Stimulated activated CD8-positive, alpha-beta memory T cell treated with anti-CD3 and anti-CD28 coated beads, Interleukin-4, amount 100 ng/mL, for 1 hour (primary cell): ENCODE results near the gene SLC4A9.

Experiments
- DNase-seq, 2 donors: peaks; one replicate each; pipeline ENCODE4 v3.0.0-alpha.2; 2020; ENCODE audit warnings: low read depth in 2 of 2, low spot score in 1 of 2

The SLC4A9 gene

DNA sequence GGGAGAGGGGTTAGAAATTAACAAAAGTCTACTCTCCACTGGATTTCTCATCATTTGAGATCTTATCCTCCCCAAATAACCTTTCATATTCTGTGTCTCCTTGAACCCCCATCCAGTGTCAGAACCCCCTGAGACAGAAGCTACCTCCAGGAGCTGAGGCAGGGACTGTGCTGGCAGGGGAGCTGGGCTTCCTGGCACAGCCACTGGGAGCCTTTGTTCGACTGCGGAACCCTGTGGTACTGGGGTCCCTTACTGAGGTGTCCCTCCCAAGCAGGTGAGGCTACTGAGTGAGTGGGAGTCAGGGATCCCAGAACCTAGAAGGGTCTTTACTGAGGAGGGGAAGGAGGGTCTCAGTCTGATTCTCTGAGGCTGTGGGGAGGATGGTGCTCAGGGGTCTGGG lies 1.9 kb downstream of the SLC4A9 start:
- DNase-seq, result no peak

DNA sequence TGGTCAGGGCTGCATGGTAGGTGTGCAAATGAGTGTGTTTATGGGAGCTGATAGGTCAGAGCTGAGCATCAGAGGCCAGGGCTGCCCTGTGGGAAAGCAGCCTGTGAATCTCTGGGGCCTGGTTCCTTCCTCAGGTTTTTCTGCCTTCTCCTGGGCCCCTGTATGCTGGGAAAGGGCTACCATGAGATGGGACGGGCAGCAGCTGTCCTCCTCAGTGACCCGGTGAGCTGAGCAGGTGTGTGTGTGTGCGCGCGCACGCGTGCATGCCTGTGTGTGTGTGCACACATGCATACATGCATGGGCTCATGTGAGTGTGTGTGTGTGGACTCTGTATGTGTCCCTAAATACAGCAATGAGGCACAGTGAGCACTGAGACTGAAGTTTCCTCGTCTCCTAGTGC lies 2.3 kb downstream of the SLC4A9 start:
- DNase-seq, result no peak

DNA sequence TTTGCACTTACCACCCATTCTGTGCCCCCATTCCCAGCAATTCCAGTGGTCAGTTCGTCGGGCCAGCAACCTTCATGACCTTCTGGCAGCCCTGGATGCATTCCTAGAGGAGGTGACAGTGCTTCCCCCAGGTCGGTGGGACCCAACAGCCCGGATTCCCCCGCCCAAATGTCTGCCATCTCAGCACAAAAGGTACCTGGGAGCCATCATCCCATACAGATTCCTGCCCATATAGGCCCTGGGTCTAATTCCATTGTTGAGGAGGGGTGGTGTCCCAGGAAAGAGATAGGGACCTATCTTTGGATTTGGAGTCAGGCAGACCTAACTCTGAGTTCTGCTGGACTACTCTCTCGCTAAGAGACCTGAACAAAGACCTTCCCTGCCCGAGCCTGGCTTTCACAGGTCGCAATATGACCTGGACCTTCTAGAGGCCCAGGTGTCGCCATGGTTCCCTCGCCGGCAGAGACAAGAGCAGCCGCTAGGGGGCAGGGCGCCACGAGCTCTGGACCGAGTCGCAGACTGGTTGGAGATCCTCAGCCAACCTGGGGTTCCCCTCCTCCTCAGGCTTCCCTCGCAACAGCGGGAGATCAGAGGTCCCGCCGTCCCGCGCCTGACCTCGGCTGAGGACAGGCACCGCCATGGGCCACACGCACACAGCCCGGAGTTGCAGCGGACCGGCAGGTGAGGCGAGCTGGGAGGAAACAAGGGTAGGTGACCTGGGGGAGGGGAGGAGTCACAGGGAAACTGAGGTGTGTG lies 3.1 kb downstream of the SLC4A9 start:
- peak; percentile 65 to 72 for DNase-seq

DNA sequence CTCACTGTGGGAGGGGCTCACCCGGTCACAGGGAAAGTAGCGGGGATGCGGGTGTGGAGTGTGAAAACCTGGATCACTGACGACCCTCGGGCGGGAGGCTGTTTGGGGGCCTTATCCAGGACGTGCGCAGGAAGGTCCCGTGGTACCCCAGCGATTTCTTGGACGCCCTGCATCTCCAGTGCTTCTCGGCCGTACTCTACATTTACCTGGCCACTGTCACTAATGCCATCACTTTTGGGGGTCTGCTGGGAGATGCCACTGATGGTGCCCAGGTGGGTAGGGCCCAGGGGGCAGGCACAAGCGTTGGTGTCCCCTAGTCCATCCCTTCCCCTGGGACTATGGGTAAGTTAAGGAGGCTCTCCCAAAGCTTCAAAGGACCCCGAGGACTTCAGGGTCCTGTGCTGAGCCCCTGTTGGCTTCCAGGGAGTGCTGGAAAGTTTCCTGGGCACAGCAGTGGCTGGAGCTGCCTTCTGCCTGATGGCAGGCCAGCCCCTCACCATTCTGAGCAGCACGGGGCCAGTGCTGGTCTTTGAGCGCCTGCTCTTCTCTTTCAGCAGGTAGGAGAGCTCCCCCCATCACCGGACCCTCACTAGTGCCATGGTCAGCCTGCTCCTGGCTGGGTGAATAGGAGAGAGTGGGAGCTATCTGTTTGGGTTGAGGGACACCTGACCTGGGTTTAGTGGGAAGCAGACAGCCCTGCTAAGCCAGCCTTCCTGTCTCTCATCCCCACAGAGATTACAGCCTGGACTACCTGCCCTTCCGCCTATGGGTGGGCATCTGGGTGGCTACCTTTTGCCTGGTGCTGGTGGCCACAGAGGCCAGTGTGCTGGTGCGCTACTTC lies 3.9 kb downstream of the SLC4A9 start:
- no peak for DNase-seq

DNA sequence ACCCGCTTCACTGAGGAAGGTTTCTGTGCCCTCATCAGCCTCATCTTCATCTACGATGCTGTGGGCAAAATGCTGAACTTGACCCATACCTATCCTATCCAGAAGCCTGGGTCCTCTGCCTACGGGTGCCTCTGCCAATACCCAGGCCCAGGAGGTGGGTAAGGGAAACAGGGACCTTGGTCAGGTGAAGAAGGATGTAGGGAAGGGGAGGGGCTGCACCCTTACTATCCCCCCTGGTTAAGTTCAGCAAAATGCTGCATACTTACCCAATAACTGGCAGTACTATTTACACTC lies 4.4 kb downstream of the SLC4A9 start:
- no peak for DNase-seq

DNA sequence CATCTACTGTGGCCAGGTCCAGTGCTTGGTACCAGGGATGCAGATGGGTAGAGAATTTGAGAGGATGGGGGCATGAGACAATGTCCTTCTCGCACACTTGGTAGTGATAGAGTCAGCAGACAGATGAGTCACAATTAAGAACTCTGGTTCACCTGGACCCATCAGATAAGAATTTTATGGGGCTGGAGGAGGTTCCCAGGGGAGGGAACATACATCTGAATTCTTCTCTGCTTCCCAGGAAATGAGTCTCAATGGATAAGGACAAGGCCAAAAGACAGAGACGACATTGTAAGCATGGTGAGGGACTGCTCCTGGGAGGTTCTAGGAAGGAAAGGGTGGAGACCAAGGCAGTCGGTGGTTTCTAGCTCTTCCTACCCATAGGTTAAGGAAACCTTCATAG lies 5.3 kb downstream of the SLC4A9 start:
- no peak for DNase-seq

DNA sequence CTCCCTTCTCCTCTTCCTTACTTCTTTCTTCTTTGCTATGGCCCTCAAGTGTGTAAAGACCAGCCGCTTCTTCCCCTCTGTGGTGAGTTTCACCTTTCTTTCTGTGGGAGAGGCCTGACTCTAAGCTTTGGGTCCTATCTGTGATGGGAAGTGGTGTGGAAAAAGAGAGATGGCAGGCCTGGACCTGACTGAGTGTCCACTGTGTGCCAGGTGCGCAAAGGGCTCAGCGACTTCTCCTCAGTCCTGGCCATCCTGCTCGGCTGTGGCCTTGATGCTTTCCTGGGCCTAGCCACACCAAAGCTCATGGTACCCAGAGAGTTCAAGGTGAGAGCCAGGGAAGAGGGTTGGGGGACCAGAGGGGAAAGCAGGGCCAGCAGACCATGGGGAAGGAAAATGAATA lies 5.9 kb downstream of the SLC4A9 start:
- no peak for DNase-seq

DNA sequence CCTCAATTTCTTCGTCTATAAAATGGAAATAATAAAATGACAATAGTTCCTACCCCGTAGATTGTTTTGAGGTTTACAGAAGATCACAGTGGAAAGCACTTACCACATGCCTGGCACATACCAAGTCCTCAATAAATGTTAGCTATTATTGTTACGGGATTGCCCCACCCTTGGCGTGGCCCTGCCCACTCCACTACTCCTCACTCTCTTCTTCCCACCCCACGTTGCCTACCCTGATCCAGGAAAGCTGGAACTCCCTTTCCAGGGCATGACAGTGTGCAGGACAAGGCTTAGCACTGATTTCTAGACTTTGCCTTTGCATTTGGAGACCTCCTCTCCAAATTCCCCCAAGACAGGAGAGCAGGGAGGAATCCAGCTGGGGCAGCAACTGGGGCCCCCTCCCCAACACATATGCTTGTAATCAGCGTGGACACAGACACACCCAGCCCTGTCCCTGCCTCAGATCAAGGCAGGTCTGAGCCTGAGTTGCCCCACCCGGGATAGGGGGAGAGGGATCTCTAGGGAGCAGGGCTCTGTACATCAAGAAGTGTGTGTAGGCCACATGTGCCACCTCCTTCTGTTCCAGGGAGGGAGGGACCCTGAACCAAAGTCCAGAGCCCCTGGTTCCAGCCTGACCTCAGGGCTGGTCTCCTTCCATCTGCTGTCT lies 6.7 kb downstream of the SLC4A9 start:
- DNase-seq, result no peak

DNA sequence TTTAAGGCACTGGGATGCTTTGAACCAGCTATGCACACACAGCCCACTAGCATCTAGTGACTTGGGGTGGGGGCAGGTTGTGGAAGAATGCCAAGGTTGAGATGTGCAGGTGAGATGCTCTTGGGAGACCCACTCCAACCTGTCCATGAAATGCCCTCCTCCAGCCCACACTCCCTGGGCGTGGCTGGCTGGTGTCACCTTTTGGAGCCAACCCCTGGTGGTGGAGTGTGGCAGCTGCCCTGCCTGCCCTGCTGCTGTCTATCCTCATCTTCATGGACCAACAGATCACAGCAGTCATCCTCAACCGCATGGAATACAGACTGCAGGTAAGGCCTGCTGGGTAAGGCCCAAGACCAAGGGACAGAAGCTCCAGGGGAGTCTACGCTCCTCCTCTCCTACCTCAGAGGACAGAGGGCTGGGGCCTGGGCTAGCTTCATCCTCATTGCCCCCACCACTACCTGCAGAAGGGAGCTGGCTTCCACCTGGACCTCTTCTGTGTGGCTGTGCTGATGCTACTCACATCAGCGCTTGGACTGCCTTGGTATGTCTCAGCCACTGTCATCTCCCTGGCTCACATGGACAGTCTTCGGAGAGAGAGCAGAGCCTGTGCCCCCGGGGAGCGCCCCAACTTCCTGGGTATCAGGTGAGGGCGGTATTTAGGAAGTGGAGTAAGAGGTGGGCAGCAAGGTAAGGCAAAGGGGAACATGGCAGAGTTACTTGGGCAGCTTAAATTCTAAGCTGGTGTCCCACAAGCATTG lies 7.4 kb downstream of the SLC4A9 start:
- DNase-seq, result no peak

DNA sequence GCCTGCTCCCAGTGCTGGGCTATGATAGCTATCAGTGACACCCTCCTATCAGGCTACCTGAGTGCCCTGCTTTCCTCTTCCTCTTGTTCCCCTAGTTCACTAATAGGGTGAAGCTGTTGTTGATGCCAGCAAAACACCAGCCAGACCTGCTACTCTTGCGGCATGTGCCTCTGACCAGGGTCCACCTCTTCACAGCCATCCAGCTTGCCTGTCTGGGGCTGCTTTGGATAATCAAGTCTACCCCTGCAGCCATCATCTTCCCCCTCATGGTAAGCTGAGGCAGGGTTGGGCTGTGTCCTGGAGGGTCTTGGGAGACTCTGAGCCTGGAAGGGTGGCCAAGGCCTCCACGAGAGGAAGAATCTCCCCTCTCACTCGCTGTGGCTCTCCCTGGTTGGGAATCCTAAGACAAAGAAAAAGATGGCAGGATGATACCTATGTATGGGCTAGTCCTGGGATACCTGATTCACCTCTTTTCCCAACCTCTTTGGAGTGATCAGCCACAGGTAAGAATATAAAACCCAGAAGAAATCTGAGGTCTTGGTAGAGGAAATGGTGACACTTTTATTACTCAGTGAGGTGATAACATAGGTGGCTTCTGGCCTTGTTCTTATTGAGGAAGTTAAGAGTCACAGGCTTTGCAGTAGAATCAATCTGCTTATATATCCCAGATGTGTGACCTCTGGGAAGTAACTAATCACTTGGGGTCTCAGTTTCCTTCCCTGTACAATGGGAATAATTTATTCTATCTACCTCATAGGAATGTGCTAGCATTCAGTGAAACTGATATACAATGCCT lies 11.6 kb downstream of the SLC4A9 start:
- no peak for DNase-seq

DNA sequence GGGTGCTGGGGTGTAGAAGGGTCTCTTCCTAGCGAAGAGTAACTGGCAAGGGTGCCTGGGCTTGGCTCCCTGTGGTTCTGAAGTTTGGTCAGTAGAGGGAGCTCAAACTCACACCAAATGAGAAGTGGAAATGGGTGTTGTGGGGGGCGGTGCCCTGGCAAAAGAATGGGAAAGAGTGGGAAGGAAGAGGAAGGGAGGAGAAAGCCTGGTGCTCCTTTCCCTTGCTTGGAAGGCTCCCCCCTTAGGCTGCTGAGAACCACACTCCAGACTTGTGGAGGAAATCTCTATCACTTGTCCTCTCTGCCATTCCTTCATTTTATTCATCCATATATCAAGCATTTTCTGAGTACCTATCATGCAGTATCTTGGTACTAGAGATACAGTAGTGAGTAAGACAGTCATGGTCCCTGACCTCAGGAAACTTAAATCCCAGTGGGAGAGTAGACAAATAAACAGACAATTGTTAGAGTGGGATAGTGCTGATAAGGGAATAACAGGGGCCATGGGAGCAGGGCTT lies 13.0 kb downstream of the SLC4A9 start:
- DNase-seq, result peak in 1 of 2 donors; percentile 11

DNA sequence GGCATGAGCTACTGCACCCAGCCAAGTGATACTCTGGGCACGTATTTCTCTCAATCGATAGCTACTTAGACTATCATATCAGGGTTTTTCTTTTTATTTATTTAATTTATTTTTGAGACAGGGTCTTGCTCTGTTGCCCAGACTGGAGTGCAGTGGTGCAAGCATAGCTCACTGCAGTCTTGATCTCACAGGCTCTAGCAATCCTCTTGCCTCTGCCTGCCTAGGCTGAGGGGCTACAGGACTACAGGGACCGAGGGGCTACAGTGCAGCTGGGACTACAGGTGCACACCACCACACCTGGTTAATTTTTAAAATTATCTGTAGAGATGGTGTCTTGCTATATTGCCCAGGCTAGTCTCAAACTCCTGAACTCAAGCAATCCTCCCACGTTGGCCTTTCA lies 21.4 kb downstream of the SLC4A9 start:
- DNase-seq, result no peak

DNA sequence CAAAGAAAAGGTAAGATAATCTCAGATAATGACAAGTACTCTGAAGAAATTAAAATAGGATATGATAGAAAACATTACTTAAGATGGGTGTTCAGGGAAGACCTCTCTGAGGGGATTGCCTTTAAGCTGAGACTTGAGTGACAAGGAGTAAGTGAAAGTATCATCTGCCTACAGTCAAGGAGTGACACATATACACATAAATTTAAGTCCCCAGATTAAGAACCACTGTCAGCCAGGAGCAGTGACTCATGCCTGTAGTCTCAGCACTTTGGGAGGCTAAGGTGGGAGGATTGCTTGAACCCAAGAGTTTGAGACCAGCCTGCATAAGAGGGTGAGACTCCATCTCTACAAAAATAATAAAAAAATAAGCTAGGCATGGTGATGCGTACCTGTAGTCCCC lies 22.0 kb downstream of the SLC4A9 start:
- no peak for DNase-seq

DNA sequence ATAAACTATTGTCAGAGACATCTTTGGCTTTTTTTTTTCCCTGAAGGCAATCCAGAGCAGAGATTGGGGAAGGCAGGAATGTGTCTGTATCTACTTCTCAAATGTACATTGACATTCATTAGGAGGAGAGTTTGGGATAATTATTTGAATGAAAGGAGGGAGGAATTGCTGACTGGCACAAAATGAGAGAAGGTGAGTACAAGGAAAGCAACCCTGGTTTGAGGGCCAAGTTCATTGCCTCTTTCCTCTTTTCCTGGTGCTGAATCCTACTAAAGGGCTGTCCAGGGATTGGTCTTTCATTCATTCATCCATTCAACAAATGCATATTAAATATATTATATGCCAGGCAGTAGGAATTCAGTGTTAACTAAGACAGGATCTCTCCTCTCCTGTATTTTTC lies 22.9 kb downstream of the SLC4A9 start:
- no peak for DNase-seq

DNA sequence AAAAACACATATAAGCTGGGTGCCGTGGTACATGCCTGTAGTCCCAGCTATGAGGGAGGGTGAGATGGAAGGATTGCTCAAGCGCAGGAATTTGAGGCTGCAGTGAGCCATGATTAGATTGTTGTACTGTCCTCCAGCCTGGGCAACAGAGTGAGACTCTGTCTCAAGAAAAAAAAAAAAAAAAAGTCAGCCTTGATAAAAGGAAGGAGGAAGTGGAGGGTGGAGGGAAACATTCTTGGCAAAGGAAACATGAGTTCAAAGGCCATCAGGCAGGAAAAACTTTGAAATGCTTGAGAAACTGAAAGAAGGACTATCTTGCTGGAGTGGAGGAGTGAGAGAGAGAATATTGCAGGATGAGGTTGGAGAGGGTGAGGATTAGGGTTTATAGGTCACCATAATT lies 23.3 kb downstream of the SLC4A9 start:
- DNase-seq, result no peak

DNA sequence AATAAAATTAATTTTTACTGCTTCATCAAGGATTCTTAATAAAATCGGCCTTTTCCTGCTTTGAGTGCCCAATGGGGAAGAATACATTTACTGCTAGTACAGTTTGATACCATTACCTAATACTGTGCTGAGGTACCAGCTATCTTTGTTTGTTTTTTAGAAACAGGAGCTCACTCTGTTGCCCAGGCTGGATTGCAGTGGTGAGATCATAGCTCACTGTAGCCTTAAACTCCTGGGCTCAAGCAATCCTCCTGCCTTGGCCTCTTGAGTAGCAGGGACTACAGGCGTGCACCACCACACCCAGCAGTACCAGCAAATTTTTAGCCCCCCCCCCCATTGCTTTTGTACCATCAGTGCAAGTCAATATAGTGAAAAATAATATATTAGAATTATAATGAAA lies 28.1 kb downstream of the SLC4A9 start:
- no peak for DNase-seq

DNA sequence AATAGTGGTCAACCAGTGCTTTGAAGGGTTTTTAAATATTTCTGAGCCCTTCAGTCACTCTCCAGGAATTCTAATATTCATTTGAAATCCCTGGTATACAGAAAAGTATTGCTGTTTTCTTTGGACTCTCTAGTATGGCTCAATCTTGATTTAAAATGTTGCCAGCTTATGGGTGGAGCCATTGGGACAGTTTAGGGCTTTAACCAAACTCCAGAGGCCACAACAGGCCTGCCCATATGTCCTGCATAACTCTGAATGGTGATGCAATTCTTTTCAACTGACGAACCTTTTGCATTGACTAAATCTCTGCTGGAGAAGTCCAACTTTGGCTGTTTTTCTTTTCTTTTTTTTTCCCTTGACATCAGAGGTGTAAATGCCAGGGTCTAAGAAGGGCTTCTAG lies 31.3 kb downstream of the SLC4A9 start:
- no peak for DNase-seq

DNA sequence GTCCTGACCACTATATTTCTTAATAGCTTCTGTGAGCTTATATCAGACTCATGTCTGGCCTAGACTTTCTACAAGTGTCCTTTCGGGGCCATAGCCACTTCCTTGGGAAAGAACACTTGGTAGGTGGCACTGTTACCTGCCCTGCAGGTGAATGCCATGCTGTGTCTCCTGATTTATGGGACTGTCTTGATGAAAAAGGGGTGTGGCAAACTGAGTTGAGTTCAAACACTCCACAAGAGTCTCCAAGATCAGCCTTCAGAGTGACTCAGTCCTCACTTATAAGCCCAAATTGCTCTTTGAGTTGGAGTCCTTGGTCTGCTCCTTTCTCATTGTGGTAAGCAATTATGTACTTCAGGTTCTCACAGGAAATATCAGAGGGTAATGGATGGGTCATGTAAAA lies 31.7 kb downstream of the SLC4A9 start:
- no peak for DNase-seq

DNA sequence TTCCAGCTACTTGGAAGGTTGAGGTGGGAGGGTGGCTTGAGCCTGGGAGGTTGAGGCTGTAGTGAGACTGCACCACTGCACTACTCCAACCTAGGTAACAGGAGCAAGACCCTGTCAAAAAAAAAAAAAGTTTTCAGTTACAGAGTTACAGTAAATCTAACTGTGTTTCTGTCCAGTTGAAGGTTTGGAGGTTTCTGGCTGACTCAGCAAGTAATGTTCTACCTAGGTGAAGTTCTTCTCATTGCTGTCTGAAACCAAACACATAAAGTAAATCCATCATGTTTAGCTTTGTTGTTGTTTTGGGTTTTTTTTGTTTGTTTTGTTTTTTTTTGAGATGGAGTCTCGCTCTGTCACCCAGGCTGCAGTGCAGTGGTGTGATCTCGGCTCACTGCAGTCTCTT lies 33.7 kb downstream of the SLC4A9 start:
- DNase-seq, result no peak

DNA sequence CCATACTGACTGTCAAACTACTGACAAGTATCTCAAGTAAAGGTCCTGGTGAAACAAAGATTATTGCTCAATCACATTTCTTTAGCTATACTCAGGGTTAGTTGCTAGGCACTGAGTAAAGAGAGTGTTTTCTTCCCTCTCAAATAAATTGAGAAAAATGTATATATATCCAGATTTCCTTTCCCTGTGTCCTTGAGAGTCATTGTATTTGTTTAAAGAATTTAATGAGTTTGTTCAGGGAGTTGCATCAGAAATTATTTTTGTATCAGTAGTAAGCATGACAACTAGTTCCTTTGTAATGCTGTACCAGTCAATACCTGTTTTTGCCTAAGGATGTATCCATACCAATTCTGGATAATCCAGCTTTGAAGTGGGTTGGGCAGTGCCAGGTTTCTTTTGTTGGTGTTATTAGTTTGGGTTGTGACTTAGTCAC lies 38.4 kb downstream of the SLC4A9 start:
- DNase-seq, result no peak
